ENCODE results near the gene PEX1.
"Not testable (repeated sequence)": the region's sequence is repeated elsewhere in the genome, so short reads cannot be mapped to it uniquely, and the experiment has no call there.

The PEX1 gene

GRCh38 chr7:92528188-92528957 lies at the start of gene PEX1, which contains the start of gene RBM48:
Gene PEX1, minus strand, starts transcription at chr7:92528520. Its CDS starts 85 bp downstream, at chr7:92528435.
Gene RBM48, plus strand, starts transcription at chr7:92528795. Its CDS starts 19 bp downstream, at chr7:92528814.
- peak; percentile 98 for DNase-seq

DNA sequence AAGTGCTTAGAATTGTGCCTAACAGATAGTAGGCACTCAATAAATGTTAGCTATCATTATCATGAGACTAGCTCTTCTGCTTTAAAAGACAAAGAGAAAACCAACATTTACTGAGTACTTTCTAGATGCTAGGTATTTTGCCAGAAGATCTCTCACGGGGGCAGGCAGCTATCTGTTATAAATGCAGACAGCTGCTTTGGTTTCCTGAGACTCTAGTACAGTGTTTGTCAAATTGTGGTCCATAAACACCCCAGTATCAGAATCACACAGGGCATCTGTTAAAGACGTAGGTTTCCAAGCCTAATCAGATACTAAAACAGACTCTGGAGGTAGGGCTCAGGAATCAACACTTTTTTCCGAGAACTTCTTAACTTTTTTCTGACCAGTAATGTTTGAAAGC lies 48.0 kb upstream of the PEX1 start:
- DNase-seq, result no peak

DNA sequence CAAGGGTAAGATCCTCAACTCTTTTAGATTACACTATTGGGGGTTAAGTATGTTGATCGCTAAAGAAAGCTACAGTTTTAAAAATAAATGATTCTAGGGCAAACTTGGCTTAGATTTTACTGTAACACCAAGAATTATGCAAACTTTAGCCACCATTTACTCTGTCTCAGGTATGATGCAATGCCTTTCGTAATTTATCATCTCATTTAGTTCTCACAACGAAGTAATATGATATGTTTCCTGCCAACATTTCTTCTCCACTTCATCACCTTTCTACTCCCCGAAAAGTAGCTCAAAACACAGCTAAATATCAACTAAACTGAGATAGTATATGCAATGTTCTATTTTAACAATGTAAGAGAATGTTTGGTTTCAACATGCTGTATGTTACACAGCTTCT lies 40.8 kb upstream of the PEX1 start:
- DNase-seq, result no peak

GRCh38 chr7:92567460-92567859 lies 39.1 kb upstream of the PEX1 start:
- no peak for DNase-seq

DNA sequence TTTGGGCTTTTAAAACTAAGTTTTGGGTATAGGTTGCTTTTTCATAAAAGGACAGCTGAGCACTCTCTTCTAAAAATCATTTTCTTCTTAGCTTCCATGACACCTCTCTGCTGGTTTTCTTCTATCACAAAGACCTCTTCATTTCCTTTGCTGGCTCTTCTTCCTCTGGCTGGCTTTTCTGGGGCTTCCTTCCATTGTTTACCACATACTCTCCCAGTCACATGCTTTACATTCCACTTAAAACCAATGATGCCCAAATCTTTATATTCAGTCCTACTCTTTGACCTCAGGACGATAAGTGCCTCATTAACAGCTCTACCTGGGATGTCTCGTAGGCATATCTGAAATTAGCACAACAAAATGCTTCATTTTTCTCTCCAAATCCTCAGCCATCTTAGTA lies 35.0 kb upstream of the PEX1 start:
- no peak for DNase-seq

DNA sequence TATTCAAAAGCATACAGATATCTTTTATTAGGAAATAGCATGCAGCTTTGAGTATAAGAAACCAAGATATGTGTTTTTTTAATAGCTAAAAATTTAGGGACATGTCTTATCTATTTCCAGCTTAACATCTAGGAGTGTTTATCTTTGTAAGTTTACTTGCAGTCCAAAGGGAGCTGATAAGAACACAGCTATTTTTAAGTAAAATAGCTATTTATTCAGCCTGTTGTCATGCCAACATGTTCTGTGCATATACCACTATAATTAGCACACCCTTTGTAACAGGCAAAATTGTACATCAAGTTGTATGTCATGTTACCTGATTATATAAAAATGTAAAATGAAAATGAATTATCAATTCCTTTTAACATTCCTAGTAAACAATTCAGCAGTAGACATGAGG lies 32.3 kb upstream of the PEX1 start:
- no peak for DNase-seq

DNA sequence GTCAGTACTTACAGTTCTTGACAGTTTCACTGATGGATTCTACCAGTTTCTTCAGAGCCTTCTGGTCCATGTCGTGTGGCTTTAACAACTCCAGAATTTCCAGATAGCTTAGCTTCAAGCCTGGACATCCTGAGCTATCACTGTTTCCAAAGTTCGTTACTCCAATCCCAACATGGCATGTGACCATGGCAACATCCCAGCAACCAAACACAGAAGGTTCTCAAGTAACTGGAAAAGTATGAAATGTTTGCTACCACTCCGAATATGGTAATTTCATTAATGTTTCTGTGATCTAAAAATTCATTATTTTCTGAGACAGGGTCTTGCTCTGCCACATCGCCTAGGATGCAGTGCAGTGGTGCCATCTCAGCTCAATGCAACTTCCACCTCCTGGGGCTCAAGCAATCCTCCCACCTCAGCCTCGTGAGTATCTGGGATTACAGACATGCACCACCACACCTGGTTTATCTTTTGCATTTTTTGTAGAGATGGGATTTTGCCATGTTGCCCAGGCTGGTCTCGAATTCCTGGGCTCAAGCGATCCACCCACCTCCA lies 29.6 kb upstream of the PEX1 start:
- no peak for DNase-seq

DNA sequence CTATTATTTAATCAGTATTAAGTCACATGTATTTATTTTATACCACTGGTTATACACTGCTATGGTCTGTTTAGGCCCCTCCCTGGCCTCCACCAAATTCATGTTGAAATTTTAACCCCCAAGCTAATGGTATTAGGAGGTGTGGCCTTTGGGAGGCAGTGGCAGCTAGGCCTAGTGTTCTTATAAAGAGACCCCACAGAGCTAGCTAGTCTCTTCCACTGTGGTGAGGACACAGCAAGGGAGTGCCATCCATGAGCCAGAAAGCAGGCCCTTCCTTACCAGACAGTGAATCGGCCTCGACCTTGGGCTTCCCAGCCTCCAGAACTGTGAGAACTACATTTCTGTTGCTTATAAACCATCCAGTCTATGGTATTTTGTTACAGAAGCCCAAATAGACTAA lies 28.9 kb upstream of the PEX1 start:
- no peak for DNase-seq

GRCh38 chr7:92550194-92550593 lies 21.9 kb upstream of the PEX1 start:
- no peak for DNase-seq

DNA sequence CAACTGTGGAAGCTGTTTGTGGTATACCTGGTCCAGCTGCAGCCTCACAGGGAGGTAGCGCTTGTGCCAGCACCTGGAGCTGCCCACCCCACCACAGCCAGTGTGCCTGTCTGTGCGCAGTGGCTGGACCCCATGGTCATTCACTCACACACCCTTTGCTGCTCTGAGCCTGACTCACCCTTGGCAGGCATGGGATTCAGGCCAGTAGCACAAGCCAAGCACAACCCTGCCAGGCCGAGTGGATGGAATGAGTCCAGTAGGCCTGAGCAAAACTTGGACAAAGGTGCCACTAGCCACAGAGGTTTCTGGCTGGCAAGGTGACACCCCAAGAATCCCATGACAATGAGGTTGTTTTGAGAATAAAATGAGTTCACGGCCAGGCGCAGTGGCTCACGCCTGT lies 19.3 kb upstream of the PEX1 start:
- DNase-seq, result no peak

DNA sequence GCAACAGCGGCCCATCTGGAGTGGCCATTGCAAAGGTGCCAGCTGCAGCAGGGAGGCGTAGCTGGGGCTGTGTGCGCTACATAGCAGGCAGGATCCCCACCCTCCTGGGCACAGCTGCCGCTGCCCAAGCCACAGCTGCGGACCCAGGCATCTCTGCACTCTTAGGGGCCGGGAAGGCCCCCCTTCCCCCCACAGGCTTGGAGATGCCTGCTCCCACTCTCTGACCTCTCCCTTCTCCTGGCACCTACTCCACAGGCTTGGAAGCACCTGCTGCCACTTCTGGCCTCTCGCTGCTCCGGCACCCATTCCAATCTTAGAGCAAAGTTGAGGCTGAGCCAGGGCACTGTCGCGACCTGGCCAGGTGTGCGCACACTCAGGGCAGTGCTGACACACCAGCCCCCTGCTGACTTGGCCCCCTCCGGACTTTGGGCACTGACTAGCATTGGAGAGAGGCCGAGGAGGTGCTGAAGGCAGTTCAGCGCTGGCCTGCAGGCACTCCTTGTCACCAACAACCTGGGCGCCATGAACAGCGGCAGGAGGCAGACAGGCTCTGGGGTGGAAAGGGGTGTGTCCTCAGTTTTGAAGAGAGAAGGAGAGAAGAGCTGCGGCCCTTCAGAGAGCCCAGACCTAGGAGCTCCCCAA lies 18.7 kb upstream of the PEX1 start:
- DNase-seq, result no peak

DNA sequence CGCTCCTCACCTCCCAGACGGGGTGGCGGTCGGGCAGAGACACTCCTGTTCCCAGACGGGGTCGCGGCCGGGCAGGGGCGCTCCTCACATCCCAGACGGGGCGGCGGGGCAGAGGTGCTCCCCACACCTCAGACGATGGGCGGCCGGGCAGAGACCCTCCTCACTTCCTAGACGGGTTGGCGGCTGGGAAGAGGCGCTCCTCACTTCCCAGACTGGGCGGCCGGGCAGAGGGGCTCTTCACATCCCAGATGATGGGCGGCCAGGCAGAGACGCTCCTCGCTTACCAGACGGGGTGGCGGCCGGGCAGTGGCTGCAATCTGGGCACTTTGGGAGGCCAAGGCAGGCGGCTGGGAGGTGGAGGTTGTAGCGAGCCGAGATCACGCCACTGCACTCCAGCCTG lies 16.8 kb upstream of the PEX1 start:
- not testable (repeated sequence) for DNase-seq

- not testable (repeated sequence) for DNase-seq
Measured at GRCh38 chr7:92543542-92543941, 15.2 kb upstream of the PEX1 start.

- DNase-seq, result no peak
Measured at GRCh38 chr7:92534572-92534971, 6.3 kb upstream of the PEX1 start.

DNA sequence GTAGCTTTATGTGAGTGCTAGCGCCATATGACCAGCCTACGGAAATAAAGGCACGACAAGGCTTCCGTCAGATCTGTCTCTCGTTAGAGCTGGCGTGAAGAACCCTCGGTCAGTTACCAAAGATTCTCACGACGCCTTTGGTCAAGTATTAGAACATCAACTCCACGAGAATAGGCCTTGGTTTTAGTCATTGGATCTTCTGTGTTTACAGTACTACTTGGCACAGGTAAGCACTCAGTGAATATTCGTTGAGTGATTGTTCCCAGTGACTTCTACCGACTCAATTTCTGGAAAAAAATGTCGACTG lies 591 bp upstream of the PEX1 start:
- DNase-seq, result no peak

DNA sequence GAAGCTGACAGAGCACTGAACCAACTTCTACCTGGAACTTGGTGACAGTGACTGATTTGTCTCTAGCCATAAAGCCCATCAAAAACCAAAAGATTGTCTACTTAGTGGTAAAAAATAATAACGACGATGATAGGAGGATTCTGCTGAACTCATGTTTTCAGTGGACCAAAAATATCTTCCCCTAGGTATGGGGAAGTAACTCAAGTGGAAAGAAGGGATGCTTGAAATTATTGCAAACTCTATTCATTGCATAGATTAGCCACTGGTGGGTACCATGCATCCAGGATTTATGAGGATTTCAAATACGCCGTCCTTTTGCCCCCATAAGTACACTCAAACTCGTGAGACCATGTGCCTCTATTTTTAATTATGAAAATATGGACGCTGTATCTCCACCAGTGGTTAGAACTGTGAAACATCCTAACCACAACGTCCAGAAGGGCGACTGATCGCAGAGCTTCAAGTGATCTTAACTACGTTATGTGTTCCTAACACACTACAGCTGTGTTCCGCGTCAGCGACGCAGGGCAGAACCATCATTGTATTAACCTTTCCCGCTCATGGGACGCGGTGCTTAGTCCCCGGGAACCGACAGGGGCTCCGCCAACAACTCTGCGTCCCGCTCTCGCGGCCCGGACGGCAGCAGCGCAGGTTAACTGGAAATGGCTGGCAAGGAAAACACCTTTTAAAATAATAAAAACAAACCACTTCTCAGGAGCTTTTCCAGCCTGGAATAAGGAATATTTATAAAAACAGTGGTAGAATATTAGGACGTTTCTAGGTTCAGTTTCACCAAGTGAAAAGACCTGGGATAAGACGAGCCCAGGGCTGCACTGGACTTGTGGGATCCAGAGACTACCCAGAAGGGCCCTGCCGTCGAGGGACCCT lies 776 bp downstream of the PEX1 start:
- peak; percentile 38 for DNase-seq

DNA sequence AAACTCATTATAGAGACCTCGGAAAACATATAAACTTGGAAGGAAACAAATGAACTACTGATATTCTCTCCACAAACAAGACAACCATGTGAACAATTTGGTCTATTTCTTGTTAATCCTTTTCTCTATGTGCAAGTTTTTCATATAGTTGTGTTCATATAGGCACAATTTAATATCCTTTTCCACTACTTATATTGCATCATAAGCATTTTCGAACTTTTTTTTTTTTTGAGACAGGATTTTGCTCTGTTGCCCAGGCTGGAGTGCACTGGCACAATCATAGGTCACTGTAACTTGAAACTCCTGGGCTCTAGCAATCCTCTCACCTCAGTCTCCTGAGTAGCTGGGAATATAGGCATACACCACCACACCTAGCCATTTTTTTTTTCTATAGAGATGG lies 5.2 kb downstream of the PEX1 start:
- no peak for DNase-seq

DNA sequence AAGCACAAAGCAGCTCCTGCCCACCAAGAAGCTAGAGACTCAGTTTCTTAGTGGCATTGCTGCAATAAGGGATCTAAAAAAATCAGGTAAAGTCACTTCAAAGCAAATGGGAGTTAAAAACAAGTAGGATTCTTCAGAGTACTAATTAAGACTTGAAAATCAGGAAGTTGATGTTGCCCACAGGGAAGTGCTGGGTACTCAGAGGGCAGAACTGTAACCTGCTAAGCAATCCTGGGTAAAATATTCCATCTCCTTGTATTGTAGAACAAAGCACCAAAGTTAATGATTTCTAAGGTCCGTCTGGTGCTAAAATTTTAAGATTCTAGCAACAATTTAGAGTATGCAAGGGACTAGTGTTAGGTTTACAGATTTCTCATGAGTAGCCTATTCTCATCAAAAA lies 8.3 kb downstream of the PEX1 start:
- DNase-seq, result no peak

- no peak for DNase-seq
Measured at GRCh38 chr7:92517631-92518030, 10.7 kb downstream of the PEX1 start.

GRCh38 chr7:92513167-92513902 lies 15.0 kb downstream of the PEX1 start:
- no peak for DNase-seq

DNA sequence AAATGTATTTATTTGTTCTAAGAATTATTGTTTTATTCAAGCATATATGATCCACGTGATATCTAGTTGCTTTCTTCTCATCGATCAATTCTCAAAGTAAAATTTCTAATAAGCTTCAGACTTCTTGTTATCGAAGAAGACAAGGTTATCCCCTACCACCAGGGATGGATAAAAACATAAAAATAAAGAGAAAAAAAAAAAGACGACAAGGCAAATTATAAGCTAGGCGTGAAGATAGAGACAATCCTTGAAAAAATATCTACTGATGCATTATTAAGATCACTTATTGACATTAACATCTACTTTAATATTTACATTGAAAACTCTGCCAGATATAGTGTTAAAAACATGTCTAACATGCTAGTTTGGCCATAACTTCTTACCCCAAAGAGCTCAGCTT lies 19.4 kb downstream of the PEX1 start:
- DNase-seq, result no peak

- no peak for DNase-seq
Measured at GRCh38 chr7:92506363-92506762, 22.0 kb downstream of the PEX1 start.

DNA sequence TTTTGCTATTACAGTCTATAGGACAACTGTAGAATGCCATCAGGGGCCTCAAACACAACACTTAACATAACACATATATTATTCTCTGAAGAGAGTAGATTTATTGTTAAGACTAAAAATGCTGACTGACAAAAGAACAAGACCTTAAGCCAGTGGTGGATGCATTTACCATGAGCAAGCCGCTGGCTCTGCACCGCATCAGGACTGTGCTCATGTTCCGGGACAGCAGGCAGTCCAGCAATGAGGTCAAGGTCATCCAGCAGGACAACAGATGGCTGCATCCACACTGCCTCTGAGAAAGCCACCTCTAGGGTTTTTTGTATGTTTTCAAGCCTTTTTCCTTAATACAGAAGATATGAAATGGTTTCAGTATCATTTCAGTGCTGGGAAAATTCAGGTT lies 23.8 kb downstream of the PEX1 start:
- DNase-seq, result no peak

All from NCI-H1436 (cell line).